HG02678 (cell line): ENCODE results near the gene SPPL3.
"Not testable (repeated sequence)": the region's sequence is repeated elsewhere in the genome, so short reads cannot be mapped to it uniquely, and the experiment has no call there.

Experiments used
- ATAC-seq: cut with Tn5 transposase; IDR thresholded peaks from one replicate; pipeline ENCODE4 v1.9.1; 2021; ENCODE audit warnings: mild to moderate bottlenecking, moderate library complexity; ENCODE audit not compliant: unreplicated experiment

SPPL3 gene, protein sequence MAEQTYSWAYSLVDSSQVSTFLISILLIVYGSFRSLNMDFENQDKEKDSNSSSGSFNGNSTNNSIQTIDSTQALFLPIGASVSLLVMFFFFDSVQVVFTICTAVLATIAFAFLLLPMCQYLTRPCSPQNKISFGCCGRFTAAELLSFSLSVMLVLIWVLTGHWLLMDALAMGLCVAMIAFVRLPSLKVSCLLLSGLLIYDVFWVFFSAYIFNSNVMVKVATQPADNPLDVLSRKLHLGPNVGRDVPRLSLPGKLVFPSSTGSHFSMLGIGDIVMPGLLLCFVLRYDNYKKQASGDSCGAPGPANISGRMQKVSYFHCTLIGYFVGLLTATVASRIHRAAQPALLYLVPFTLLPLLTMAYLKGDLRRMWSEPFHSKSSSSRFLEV

DNA sequence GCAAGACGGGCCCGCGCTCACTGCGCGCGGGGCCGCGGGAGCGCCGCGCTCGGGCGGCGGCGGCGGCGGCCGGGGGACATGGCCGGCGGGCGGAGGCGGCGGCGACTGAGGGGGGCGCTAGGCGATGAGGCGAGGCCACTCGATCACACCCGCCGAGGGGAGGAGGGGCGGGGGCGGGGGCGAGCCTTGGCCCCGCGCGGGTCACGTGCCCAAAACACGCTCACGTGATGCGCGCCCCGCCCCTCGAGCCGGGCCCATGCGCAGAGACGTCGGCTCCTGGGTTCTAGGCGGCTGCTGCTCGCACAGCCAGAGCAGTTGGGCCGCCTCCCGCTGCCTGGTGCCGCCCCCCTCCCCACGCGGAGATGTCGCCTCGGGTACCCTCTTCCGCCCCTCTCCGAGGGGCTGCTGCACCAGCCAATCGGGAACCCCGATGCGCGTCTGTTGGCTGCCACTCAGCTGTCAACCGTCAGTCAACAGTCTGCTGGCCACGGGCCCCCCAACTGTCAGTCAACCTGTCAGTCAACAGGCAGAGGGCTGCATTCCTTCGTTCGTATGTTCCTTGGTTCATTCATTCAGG, at the start of gene SPPL3:
Gene SPPL3 (minus strand): TSS at position 162 of the 577 bp plus-strand sequence. CDS start 491 bp downstream, outside the sequence.
- ATAC-seq, result peak; percentile 77

GRCh38 chr12:120950807-120951206, 46.6 kb upstream of the SPPL3 start:
- ATAC-seq, result no peak

DNA sequence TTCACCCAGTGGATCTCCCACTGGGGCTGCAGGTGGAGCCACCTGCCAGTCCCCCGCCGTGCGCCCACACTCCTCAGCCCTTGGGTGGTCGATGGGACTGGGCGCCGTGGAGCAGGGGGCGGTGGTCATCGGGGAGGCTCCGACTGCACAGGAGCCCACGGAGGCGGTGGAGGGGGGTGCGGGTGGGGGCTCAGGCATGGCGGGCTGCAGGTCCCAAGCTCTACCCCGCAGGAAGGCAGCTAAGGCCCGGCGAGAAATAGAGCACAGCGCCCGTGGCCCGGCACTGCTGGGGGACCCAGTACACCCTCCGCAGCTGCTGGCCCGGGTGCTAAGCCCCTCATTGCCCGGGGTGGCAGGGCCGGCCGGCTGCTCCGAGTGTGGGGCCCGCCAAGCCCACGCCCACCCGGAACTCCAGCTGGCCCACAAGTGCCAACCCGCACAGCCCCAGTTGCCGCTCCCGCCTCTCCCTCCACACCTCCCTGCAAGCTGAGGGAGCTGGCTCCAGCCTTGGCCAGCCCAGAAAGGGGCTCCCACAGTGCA, 46.2 kb upstream of the SPPL3 start:
- not testable (repeated sequence) for ATAC-seq

DNA sequence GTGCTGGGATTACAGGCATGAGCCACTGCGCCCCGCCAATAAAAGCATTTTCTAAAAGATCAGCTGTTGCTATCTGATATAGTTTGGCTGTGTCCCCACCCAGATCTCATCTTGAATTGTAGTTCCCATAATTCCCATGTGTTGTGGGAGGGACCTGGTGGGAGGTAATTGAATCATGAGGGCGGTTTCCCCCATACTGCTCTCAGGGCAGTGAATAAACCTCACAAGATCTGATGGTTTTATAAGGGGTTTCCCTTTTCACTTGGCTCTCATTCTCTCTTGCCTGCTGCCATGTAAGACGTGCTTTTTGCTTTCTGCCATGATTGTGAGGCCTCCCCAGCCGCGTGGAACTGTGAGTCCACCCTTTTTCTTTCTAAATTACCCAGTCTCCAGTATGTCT, 41.4 kb upstream of the SPPL3 start:
- ATAC-seq, result not testable (repeated sequence)

- ATAC-seq, result no peak
These were observed 40.6 kb upstream of the SPPL3 start for GRCh38 chr12:120944645-120945217.

DNA sequence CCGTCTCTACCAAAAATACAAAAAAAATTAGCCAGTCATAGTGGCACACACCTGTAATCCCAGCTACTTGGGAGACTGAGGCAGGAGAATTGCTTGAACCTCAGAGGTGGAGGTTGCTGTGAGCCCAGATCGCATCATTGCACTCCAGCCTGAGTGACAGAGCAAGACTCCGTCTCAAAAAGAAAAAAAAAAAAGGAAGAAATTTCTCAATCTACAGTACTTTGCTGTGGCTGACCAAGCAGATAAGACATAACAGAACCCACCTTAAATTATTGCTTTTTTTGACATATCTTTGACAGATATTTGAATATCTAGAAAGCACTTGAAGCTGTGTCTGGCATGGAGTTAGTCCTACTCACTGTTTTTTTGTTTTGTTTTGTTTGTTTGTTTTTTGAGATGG, 39.3 kb upstream of the SPPL3 start:
- ATAC-seq, result no peak

- ATAC-seq, result no peak
These were observed 37.8 kb upstream of the SPPL3 start for GRCh38 chr12:120941846-120942405.

- ATAC-seq, result no peak
These were observed 37.3 kb upstream of the SPPL3 start for GRCh38 chr12:120941412-120941811.

- no peak for ATAC-seq
These were observed 36.6 kb upstream of the SPPL3 start for GRCh38 chr12:120940799-120941198.

- no peak for ATAC-seq
These were observed 35.8 kb upstream of the SPPL3 start for GRCh38 chr12:120940006-120940405.

DNA sequence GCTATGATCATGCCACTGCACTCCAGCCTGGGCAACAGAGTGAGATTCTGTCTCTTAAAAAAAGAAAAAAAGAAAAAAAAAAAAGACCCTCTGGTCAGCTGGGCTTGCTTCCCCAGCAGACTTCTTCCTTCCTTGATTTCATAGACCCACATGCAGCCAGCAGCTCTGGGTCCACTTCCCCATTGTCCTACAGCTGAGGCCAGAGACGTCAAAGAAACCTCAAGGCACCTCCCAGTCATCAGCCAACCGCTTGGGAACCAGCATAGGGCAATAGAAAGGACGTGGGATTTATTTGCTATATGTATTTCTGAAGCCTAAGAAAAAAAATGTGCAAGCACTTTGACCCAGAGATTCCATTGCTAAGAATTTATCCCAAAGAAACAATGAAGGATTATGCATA, 35.4 kb upstream of the SPPL3 start:
- no peak for ATAC-seq

GRCh38 chr12:120938496-120938895, 34.3 kb upstream of the SPPL3 start:
- ATAC-seq, result no peak

- no peak for ATAC-seq
These were observed 32.0 kb upstream of the SPPL3 start for GRCh38 chr12:120936197-120936596.

DNA sequence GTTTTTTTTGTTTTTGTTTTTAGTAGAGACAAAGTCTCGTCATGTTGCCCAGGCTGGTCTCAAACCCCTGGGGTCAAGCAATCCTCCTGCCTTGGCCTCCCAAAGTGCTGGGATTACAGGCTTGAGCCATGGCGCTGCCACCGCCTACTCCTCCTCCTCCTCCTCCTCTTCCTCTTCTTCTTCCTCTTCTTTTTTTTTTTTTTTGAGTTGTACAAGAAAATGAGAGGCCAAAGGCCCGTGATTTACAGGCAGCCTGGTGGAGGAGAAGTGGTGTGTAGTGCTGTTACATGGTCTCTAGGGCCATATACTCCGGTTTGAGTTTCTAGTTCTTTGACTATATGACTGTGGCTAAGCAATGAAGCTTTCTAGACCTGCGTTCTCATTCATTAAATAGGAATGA, 29.6 kb upstream of the SPPL3 start:
- no peak for ATAC-seq

DNA sequence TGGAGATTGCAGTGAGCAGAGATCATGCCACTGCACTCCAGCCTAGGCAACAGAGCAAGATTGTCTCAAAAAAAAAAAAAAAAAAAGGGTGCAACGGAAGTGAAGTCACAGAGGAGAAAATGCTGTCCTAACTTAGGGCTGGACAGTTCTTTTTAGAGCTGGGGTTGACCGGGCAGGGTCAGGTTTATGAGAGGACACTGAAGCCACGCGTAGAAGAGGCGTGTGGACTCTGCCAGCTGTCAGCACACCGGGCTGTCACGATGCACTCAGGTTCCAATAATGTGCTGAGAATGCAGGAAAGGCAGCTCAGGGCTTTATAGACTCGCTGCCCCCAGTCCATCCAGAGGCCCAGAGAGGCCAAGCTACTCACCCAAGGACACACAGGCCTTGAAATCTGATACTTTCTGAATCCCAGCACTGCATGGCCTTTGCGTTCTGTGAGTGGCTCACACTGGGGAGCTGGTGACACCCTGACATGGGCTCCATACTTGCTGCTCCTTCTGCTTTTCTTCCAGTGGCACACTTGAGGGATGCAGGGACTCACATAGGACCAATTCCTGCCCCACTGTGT, 28.9 kb upstream of the SPPL3 start:
- ATAC-seq, result no peak

- ATAC-seq, result no peak
These were observed 27.9 kb upstream of the SPPL3 start for GRCh38 chr12:120932058-120932457.

DNA sequence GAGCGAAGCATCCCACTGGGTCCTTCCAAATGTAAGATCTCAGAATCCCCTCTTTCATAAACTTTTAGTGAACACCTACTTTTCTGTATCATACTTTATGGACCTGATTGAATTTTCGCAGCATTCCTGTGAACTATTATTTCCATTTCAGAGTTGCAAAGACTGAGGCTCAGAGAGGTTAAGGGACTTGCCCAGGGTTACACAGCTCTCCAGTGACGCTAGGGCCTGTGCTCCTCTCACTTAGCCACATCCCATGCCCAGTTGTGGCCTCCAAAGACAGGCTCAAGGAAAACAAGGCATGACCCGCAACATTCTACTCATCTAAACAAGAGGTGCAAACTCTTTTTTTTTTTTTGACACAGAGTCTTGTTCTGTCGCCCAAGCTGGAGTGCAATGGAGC, 25.9 kb upstream of the SPPL3 start:
- ATAC-seq, result no peak

DNA sequence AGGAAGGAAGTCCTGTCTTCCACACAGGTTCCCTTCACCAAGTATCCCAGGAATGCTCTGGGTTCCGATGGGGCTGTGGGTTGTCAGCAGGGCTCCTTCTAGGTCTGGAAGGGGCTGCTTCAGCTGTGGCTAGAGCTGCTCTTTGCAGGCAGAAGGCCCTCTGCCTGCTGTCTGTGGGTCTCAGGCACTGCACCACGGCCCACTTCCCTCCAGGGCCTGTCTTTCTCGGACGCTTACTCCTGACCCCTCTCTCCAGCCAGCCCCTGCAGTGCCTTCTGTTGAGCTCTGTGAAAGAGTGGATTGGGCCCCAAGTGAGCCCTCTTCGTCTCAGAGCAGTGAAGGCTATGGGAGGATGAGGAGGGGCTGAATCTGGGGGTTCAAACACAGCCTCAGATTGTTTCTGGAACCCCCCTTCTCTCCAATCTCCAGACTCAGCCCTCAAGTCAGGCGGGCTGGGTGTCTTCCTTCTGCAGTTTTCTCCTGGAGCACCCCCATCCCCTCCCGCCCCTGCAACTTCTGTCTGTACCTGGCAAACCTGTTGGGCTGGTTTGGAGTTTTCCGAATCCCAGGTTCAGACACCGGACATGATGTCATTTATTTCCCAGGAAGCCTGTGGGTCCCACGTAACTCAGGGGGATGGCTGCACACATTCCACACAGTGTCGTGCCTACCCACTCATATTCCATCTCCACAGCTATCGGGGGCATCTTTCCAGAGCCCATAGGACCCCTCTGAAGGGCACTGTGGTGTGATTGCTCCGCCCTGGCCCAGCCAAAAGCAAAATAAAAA, 24.9 kb upstream of the SPPL3 start:
- no peak for ATAC-seq

DNA sequence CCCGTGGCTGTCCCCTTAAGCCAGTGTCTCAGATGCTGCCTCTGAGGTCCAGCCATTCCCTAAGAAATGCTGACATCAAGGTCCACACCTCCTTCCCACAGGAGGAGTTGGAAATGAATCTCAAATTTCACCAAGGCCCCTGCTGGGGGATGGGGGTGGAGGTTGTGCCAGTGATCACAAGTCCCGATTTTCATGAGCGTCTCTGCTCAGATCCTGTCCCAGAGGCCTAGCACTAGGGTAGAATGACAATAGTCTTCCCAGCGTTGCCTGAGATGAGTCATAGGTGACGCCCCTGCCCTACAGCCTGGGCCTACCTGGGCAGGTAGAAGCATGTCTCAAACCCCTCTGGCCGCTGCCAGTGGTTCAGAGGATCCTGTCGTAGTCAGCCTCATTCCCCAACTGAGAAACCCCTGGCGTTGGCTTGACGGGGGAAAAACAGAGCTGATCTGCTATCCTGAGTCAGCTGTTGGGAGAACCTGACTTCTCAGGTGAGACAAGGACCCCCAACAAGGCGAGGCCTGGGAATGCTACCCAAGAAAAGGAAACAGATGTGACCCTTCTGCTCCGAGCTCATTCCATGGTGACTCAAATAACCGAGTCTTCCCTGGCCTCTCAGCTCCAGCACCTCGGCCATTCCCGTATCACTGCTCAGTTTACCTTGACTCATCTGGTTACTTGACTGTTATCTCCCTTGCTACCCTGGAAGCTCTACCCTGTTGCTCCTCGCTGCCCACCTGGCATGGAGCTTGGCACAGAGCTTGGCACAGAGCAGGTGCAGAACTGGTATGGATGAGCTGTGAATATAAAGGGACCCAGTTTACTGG, 21.8 kb upstream of the SPPL3 start:
- ATAC-seq, result no peak

GRCh38 chr12:120922279-120922678, 18.1 kb upstream of the SPPL3 start:
- ATAC-seq, result no peak
